Peyer's patch (tissue), 4 donors: Measurements from ENCODE around the gene LIPC.

ENCODE experiments used
- POLR2A ChIP-seq, 2 donors: fragments of 450-650 bp; IDR thresholded peaks; one replicate each; pipeline ENCODE4 v1.5.1; 2017; ENCODE audit warnings: antibody characterized with exemption in 2 of 2, mild to moderate bottlenecking in 2 of 2, moderate library complexity in 2 of 2
- TF ChIP-seq, protein P1 (sequence below), 6 experiments: fragments of 450-650 bp in 4 of 6; fragments of 200-600 bp in 2 of 6; sonication (generic) in 1 of 6; IDR thresholded peaks; one replicate each; pipeline ENCODE4 v1.5.1; 2017 to 2019; ENCODE audit warnings: antibody characterized with exemption in 6 of 6, mild to moderate bottlenecking in 3 of 6, moderate library complexity in 1 of 6

GRCh38 chr15:58616171-58616570, 184.4 kb downstream of the LIPC start:
- TF ChIP-seq, protein P1, sequence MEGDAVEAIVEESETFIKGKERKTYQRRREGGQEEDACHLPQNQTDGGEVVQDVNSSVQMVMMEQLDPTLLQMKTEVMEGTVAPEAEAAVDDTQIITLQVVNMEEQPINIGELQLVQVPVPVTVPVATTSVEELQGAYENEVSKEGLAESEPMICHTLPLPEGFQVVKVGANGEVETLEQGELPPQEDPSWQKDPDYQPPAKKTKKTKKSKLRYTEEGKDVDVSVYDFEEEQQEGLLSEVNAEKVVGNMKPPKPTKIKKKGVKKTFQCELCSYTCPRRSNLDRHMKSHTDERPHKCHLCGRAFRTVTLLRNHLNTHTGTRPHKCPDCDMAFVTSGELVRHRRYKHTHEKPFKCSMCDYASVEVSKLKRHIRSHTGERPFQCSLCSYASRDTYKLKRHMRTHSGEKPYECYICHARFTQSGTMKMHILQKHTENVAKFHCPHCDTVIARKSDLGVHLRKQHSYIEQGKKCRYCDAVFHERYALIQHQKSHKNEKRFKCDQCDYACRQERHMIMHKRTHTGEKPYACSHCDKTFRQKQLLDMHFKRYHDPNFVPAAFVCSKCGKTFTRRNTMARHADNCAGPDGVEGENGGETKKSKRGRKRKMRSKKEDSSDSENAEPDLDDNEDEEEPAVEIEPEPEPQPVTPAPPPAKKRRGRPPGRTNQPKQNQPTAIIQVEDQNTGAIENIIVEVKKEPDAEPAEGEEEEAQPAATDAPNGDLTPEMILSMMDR (IDR thresholded peaks at IDR 0.05): no peak
- no peak for TF ChIP-seq POLR2A (IDR thresholded peaks at IDR 0.05)
